Choroid plexus epithelial cell (primary cell): Measurements from ENCODE around the gene LDB2.

Experiments
- DNase-seq: peaks from one replicate; pipeline ENCODE4 v3.0.0-alpha.2; 2010; ENCODE audit warnings: low read depth
- H3K4me3 ChIP-seq: 2 replicates; pipeline ENCODE4 v1.5.1; 2011; ENCODE audit warnings: low read depth, mild to moderate bottlenecking, control low read depth, low read length, moderate library complexity
- TF ChIP-seq, protein P1 (sequence below): conservative IDR thresholded peaks from 2 replicates; pipeline ENCODE4 v1.5.1; 2011; ENCODE audit warnings: low read depth, mild to moderate bottlenecking, control low read depth, inconsistent platforms, low read length, moderate library complexity

The LDB2 gene

DNA sequence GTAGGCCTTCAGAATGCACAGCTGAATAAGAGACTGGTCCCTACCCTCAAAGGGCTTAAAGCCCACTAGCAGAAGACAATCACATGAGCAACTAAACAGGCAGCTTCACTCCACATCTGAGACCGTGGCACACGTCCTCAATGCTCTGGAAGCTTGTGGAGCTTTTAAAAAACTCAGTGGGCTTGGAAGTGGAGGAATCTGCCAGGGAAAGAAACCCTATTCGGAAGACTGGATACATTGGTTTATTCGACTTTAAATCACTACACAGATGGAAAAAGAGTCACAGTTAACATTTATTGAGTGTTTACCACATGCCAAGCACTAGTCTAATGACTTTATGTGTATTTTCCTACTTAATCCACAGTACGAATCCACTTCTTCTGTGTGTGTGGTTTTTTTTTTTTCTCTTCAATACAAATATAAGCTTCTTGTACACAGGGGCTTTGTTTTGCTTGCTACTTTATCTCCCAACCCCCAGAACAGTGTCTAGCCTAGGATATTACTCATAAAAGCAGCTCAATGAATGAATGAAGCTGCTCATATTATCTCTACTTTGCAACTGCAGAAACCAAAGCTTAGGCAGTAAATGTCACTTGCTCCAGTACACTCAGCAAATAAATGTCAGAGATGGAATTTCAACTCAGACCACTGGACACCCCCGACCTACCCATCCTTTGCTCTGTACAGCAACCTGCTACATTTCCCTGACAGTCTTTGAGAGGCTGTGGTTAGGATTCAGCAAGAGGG, 137.7 kb downstream of the LDB2 start:
- TF ChIP-seq, protein P1, sequence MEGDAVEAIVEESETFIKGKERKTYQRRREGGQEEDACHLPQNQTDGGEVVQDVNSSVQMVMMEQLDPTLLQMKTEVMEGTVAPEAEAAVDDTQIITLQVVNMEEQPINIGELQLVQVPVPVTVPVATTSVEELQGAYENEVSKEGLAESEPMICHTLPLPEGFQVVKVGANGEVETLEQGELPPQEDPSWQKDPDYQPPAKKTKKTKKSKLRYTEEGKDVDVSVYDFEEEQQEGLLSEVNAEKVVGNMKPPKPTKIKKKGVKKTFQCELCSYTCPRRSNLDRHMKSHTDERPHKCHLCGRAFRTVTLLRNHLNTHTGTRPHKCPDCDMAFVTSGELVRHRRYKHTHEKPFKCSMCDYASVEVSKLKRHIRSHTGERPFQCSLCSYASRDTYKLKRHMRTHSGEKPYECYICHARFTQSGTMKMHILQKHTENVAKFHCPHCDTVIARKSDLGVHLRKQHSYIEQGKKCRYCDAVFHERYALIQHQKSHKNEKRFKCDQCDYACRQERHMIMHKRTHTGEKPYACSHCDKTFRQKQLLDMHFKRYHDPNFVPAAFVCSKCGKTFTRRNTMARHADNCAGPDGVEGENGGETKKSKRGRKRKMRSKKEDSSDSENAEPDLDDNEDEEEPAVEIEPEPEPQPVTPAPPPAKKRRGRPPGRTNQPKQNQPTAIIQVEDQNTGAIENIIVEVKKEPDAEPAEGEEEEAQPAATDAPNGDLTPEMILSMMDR = no peak
- no peak overlapping the region for H3K4me3 ChIP-seq
- DNase-seq = no peak

DNA sequence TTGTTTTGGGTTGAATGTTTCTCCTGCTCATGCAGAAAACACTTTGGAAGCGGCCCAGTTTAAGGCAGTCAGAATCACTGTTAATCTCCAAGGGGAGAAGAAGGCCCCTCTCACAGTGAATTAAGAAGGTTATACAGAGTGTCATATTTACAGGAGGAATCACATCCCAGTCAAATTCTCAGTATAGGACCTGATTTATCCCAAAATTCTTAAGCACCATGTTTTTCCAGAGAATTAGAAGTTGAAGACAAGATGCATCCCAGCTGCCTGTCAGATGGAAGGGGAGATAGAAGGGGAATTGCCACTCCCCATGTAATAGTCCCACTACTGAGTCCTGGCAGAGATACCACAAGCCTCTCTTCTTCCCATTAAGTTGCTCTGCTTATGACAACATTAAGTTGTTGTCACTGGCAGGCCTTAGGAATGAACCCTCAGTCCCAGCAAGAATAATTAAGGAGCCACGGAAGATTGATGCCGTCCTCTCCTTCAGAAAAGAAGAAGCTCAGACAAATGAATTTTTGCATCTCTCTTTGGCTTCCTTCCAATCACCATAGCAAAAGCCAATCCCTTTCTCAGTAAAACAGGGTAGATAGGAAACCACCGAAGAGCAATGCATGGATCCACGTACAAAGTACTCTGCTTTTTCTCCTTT, 138.4 kb downstream of the LDB2 start:
- H3K4me3 ChIP-seq = no peak overlapping the region
- TF ChIP-seq, protein P1 = no peak
- peak; percentile 33 for DNase-seq

DNA sequence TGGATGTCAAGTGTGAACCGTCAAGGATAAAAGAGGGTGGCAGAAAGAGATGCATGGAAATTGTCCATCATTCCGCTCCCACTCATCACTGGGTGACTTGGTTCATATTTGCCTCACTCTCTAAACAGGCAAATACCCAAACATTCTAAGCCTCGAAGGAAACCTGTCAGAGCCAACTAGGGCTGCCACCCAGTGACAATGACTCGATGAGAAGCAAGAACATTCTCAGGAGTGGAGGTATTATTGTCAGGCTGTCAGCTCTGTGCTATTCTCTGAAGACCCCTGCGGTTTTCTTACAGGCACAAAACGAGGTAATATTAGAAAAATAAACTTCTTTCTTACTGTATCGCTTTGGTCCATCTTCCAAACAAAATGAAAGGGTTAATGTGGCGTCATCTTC, 139.6 kb downstream of the LDB2 start:
- TF ChIP-seq, protein P1 = no peak
- no peak overlapping the region for H3K4me3 ChIP-seq
- DNase-seq = no peak

DNA sequence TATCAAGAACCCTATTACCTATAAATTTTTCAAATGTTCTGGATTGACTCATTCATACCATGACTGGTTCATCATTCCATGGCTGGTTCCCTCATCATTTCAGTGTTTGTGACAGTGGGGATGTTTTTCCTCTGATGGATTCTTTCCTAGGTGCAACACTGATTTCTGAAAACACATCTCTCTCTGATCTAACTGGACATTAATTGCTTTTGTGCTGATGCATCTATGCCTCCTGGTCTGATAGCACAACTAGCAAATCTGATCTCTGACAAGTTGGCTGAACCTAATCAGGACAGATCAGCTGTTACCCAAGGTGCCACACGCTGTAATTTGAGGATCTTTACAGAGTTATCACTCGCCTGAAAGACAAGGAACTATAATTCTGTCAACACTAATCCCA, 140.2 kb downstream of the LDB2 start:
- DNase-seq = no peak
- TF ChIP-seq, protein P1 = no peak
- no peak overlapping the region for H3K4me3 ChIP-seq

DNA sequence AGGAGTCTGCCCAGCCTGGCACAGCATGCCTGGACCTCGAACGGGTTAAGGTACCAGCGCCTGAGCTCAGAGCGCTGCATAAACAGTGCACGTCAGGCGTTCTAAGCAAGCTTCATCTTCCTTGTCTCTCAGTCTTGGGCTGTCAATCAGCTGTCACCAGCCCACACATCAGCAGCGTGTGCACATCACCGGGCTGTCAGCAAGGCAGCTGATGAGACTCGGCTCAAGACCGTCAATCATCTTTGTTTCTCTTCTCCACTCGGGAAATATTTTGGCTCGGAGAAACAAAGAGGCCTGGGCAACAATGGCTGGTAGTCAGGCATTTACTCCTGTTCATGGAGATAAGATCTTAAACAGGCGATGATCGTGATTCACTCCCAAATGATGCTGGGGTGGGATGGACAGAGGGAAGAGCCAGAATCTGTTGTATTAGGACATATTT, 141.3 kb downstream of the LDB2 start:
- no peak for DNase-seq
- TF ChIP-seq, protein P1 = no peak
- no peak overlapping the region for H3K4me3 ChIP-seq

DNA sequence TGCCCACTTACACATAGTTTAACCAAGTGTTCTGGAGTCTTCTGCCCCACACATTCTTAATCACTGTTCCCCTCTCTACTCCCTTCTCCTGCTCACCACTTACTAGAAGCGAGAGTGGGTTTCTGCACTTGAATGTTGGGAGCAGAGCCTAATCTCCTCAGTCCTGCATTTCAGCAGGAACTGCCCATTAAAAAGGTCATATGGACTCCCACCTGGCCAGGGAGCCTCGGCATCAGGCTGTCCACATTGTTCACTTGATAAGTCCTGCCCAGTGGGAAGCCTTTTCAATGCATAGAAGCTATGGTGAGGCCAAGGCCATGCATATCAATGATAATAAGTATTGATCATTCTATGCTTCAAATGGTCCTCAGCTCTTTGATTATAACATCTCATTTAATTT, 144.3 kb downstream of the LDB2 start:
- no peak for DNase-seq
- H3K4me3 ChIP-seq = no peak overlapping the region
- TF ChIP-seq, protein P1 = no peak
